Left lung (tissue), 14 donors: Measurements from ENCODE around the gene MAPK8IP1. TPM values are rescaled to one million over a fixed set of nuclear protein-coding genes. Genes with fewer than 3 reads are reported as not detected.
"Not testable (repeated sequence)": the region's sequence is repeated elsewhere in the genome, so short reads cannot be mapped to it uniquely, and the experiment has no call there.

Experiments
- ATAC-seq: fragments of 200-7000 bp; cut with Tn5 transposase; one replicate; pipeline ENCODE4 v1.9.1; 2020; ENCODE audit warnings: moderate library complexity
- DNase-seq, 4 donors: peaks; one replicate each; pipeline ENCODE4 v3.0.0-alpha.2; 2013 to 2020
- H3K27ac ChIP-seq, 2 donors: fragments of 200-600 bp; sonication (generic) in 1 of 2; one replicate each; pipeline versions ENCODE4 v1.5.0 to v1.8.0; 2020 to 2021
- H3K27me3 ChIP-seq, 2 donors: fragments of 200-600 bp; sonication (generic) in 1 of 2; one replicate each; pipeline versions ENCODE4 v1.5.0 to v1.8.0; 2020 to 2021
- H3K36me3 ChIP-seq, 2 donors: fragments of 200-600 bp; sonication (generic) in 1 of 2; one replicate each; pipeline versions ENCODE4 v1.5.0 to v1.8.0; 2020 to 2021
- H3K4me1 ChIP-seq, 2 donors: fragments of 200-600 bp; one replicate each; pipeline ENCODE4 v1.8.0; 2021
- H3K4me3 ChIP-seq, 2 donors: fragments of 200-600 bp; sonication (generic) in 1 of 2; one replicate each; pipeline versions ENCODE4 v1.5.0 to v1.8.0; 2020 to 2021; ENCODE audit warnings: mild to moderate bottlenecking in 1 of 2
- H3K9me3 ChIP-seq, 2 donors: fragments of 200-600 bp; sonication (generic) in 1 of 2; one replicate each; pipeline versions ENCODE4 v1.5.0 to v1.8.0; 2020 to 2021
- CTCF ChIP-seq, 2 donors: fragments of 200-600 bp; sonication (generic) in 1 of 2; IDR thresholded peaks; one replicate each; pipeline versions ENCODE4 v1.5.0 to v1.8.0; 2021; ENCODE audit warnings: antibody characterized with exemption in 2 of 2
- intact Hi-C, 2 donors: fragments of 100-400 bp; cut with DNase I; formaldehyde crosslinking; loops; one replicate each; pipeline versions ENCODE4 v1.11.2 to v1.14.2; 2022
- long read RNA-seq, 12 donors: library from polyadenylated mRNA in 2 of 12; unstranded in 2 of 12; transcript quantifications; one replicate each; pipeline ENCODE4 v2.0.0 and lab custom pipeline, GENCODE V29; 2019 to 2026
- polyA plus RNA-seq, 6 donors: library from polyadenylated mRNA; unstranded; fragments of 120-200 nt; gene quantifications; one replicate each; pipeline ENCODE4 v1.2.1, GENCODE V29; 2013; ENCODE audit not compliant: insufficient read length in 6 of 6
- total RNA-seq, 2 donors: library from RNA; stranded (reverse); fragmentation: NEBNext Ultra II Directional; extraction: Animal tissue kit (Norgen Biotek cat#: 25700); gene quantifications; one replicate each; pipeline ENCODE4 v1.2.1, GENCODE V29; 2021
- donor health status: DM: no; HTN: yes; CAD: no.
- donor health status: DM: no; HTN: no; CAD: no.

MAPK8IP1 gene
- total RNA-seq (1 to 10 TPM; 6.9 to 8.7 TPM), polyA plus RNA-seq (10 to 100 TPM in 1 of 6 donors, 1 to 10 TPM in 5; 4.3 to 10.4 (median 6.4) TPM)
- long read RNA-seq, donor 1: 0 reads
- long read RNA-seq, donor 2: 0 reads
- long read RNA-seq, donor 3: 0 reads
- long read RNA-seq, donor 4, partial matches to known transcripts: 1 of 1 reads
- long read RNA-seq, donor 4, other reads (novel, unspliced or antisense): 0 of 1 reads
- long read RNA-seq, donor 5: 0 reads
- long read RNA-seq, donor 6, partial matches to known transcripts: 0 of 3 reads
- long read RNA-seq, donor 6, other reads (novel, unspliced or antisense): 0 of 3 reads
- long read RNA-seq, donor 7: 0 reads
- long read RNA-seq, donor 8: 0 reads
- long read RNA-seq, donor 9: 0 reads
- long read RNA-seq, donor 10: 0 reads
- long read RNA-seq, donor 11, transcript MAPK8IP1-201 (12 exons, 3,050 nt): major isoform, 35 of 153 reads
- long read RNA-seq, donor 11, partial matches to known transcripts: 113 of 153 reads
- long read RNA-seq, donor 11, other reads (novel, unspliced or antisense): 0 of 153 reads
- long read RNA-seq, donor 12: 0 reads

DNA sequence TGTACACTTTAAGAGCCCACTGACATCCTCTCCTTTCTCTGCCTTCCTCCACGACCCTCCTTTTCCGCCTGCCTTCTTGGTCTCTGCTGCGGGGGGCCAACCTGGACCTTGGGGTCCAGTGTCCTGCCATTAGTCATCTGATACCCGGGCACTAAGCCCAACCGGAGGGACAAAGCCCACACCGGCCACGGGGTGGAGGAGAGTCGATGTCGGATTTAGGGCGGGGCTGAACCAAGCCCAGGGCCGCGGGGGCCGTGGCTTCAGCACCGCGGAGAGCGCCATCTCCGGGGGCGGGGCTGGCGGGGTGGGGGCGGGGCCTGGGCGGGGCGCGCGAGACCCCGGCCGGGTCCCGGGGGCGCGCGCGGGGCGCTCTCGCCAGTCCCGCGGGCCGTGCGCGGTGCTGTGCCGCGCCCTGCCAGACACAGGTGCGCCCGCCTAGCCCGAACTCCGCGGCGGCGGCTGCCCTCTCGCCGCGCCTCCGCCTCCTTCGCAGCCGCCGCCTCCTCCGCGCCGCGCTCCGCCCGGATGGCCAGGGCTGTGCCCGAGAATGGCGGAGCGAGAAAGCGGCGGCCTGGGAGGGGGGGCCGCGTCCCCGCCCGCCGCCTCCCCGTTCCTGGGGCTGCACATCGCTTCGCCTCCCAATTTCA is at the start of gene MAPK8IP1:
Gene MAPK8IP1, plus strand, starts transcription at position 378 of the 647 bp plus-strand sequence. Its CDS starts 170 bp downstream, at position 548.
- Histone ChIP-seq H3K36me3 (peaks cover 0 to 26% of the 10 kb centered on the region in 2 donors), H3K4me3 (peak within 1 kb of the TSS; percentile 32 to 44), H3K27ac (no peak within 1 kb of the TSS), H3K9me3 (no peaks in the 10 kb centered on the region), H3K27me3 (peaks cover 0 to 29% of the 10 kb centered on the region in 2 donors), H3K4me1 (peaks cover 0 to 7% of the 10 kb centered on the region in 2 donors)
- DNase-seq (peak in 2 of 4 donors; percentile 54 to 86), ATAC-seq (peak; percentile 90)
- TF ChIP-seq CTCF (IDR thresholded peaks at IDR 0.05): no peak
- intact Hi-C loops: no loop called here

DNA sequence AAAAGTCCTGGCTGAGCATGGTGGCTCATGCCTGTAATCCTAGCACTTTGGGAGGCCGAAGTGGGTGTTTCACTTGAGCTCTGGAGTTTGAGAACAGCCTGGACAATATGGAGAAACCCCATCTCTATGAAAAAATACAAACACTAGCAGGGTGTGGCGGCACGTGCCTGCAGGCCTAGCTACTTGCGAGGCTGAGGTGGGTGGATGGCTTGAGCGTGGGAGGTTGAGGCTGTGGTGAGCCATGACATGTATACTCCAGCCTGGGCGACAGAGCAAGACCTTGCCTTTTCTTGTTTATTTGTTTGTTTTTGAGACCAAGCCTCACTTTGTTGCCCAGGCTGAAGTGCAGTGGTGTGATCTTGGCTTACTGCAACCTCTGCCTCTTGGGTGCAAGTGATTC is 46.2 kb upstream of the MAPK8IP1 start:
- no peak overlapping the region for H3K4me3 ChIP-seq
- H3K4me1 ChIP-seq: peaks cover 0 to 8% of the 10 kb centered on the region in 2 donors
- H3K9me3 ChIP-seq: no peaks in the 10 kb centered on the region
- H3K27me3 ChIP-seq: no peaks in the 10 kb centered on the region
- intact Hi-C loops: no loop called here
- ATAC-seq (no peak), DNase-seq (no peak)
- no peak overlapping the region for H3K27ac ChIP-seq
- no peaks in the 10 kb centered on the region for H3K36me3 ChIP-seq
- no peak for TF ChIP-seq CTCF (IDR thresholded peaks at IDR 0.05)

DNA sequence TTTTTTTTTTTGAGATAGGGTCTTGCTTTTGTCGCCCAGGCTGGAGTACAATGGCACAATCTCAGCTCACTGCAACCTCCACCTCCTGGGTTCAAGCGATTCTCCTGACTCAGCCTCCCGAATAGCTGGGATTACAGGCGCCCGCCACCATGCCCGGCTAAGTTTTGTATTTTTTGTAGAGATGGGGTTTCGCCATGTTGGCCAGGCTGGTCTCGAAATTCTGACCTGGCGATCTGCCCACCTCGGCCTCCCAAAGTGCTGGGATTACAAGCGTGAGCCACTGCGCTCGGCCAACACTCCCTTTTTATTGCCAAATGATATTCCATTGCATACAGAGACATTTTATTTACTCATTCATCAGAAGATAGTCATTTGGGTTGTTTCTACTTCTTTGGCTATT is 45.2 kb upstream of the MAPK8IP1 start:
- intact Hi-C loops, H3K9me3 ChIP-seq, DNase-seq: not testable (repeated sequence)

DNA sequence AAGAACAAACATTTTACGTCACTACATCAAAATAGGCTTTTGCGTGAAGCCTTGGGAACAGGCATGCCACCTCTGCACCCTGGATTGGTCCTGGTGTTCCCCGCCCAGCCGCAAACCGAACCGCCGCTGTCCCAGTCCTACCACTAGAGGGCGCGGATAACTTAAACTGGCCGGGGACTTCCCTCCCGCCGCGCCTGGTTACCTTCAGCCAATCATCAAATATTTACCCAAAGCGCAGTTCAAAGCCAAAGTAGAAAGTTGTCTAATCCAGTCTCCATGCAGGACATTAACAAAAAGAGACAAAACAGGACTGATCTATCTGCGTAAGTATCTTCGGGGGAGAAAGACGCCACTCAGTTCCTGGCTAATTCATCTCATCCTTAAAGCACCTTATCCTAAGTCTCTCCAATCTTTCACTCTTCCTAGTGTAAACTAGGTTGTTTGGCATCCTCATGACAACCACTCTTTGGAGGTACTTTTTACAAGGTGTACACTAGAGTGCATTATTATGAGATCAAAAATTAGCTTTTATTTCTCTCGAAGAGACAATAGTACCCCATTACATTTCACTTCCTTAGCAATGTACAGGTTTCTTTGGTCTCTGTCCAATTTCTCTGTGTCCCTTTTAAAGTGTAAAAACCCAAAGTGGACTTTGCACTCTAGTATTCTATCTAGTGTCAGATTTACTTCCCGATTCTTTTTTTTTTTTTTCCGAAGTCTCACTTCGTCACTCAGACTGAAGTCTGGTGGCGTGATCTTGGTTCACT is 42.1 kb upstream of the MAPK8IP1 start:
- Histone ChIP-seq H3K9me3 (no peaks in the 10 kb centered on the region), H3K4me1 (peaks cover 0 to 23% of the 10 kb centered on the region in 2 donors), H3K4me3 (no peak overlapping the region), H3K27ac (peak overlapping the region; percentile 15 to 62), H3K27me3 (no peaks in the 10 kb centered on the region), H3K36me3 (no peaks in the 10 kb centered on the region)
- DNase-seq (peak; percentile 87 to 95 (median 90)), ATAC-seq (peak; percentile 67)
- intact Hi-C loops: no loop called here
- peak; percentile 87 to 97 for TF ChIP-seq CTCF (IDR thresholded peaks at IDR 0.05)

More for the DNA sequence above, 45.2 kb upstream of the MAPK8IP1 start:
- H3K4me3 ChIP-seq, H3K27me3 ChIP-seq, H3K4me1 ChIP-seq, ATAC-seq, H3K27ac ChIP-seq, H3K36me3 ChIP-seq: not testable (repeated sequence)

- peaks cover 1 to 40% of the 10 kb centered on the region in 2 donors for H3K4me1 ChIP-seq
- ATAC-seq (no peak), DNase-seq (no peak)
- no peak overlapping the region for H3K4me3 ChIP-seq
- no peaks in the 10 kb centered on the region for H3K9me3 ChIP-seq
- no peaks in the 10 kb centered on the region for H3K36me3 ChIP-seq
- no peak for TF ChIP-seq CTCF (IDR thresholded peaks at IDR 0.05)
- no peak overlapping the region for H3K27ac ChIP-seq
- intact Hi-C loops: no loop called here
- H3K27me3 ChIP-seq: no peaks in the 10 kb centered on the region
Measured at GRCh38 chr11:45844822-45845578, 40.5 kb upstream of the MAPK8IP1 start.
